Inferior parietal cortex (tissue), 1 donor: ENCODE data around the gene GREM2.

Source experiments
- DNase-seq: peaks from one replicate; pipeline ENCODE4 v3.0.0-alpha.2; 2016; ENCODE audit errors: extremely low spot score

Gene GREM2

DNA sequence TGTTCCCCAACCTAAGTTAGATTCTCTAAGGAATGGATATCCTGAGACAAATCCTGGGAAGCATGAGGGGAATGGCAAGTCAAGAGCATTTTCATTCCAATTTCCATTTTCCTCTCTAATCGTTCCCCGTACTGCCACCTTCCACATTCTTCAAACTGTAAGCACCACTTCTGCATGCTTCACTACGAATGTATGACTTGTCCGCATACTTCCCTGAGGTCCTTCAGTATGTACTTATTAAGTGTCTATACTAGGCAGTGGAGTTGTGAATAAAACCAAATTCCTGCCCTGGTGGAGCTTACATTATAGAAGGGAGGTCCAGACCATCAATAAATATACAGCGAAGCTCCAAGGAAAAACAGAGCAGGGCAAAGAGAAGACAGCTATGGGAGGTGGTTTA is 154.8 kb downstream of the GREM2 start:
- no peak for DNase-seq

DNA sequence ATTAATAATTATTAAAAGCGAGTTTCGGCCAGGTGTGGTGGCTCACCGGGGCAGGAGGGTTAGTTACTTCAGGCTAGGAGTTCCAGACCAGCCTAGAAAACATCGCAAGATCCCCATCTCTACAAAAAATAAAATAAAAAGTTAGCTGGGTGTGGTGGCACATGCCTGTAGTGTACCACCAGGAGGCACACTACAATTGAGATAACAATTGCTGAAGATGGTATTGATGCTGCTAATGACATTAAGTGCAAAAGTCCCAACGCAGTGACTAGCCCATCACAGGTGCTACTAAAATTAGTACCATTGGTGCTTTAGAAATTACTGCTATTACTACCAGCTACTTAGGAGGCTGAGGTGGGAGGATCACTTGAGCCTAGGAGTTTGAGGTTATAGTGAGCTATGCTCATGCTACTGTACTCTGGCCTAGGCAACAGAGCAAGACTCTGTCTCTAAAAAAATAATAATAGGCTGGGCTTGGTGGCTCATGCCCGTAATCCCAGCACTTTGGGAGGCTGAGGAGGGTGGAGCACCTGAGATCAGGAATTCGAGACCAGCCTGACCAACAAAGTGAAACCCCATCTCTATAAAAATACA is 156.6 kb downstream of the GREM2 start:
- no peak for DNase-seq

DNA sequence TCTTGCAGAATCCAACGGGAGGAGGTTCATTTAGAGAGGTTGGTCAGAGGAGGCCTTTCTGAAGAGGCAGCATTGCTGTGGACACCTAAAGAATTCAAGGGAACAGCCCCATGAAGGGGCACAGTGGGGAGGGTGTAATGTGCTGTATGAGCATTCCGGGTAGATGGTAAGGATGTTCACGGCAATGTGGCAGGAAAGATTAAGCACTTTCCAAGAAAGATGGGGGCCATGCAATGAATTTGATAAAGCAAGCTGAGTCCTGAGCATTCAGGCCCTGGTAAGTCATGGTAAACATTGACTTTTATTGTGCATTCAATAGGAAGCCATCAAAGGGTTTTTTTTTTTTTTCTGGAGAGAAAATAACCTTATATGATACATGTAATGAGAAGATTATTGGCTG is 166.6 kb downstream of the GREM2 start:
- no peak for DNase-seq

DNA sequence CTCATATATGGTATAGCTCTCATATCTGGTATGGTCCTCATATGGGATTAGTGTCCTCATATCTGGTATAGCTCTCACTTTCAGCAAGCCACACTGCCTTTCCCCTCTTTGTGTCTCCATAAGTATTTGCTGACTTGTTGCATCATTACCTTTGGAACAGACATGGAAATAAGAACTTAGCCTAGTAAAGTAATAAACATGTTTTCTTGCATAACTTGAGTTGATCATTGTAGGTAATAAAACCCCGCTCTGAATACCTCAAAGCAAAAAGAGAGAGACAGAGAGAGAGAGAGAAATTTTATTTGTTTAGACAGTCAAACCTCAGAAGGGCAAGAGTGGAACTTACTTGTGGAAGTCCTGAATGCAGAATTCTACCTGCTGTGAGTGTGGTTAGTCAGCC is 170.3 kb downstream of the GREM2 start:
- DNase-seq, result no peak
